H9 (cell line): Measurements from ENCODE around the gene CTNNA1. TPM values are rescaled to one million over a fixed set of nuclear protein-coding genes. Genes with fewer than 3 reads are reported as not detected.

Experiments
- DNase-seq: peaks from one replicate; pipeline ENCODE4 v3.0.0-alpha.2; 2017
- H2AFZ ChIP-seq: one replicate; pipeline ENCODE4 v1.6.1; 2013; ENCODE audit warnings: mild to moderate bottlenecking, low read length, control low read depth, moderate library complexity
- H2AK5ac ChIP-seq: 2 replicates; pipeline ENCODE4 v1.6.1; 2013; ENCODE audit warnings: low read length, control low read depth, mixed read lengths; ENCODE audit not compliant: insufficient read length
- H2BK120ac ChIP-seq: one replicate; pipeline ENCODE4 v1.6.1; 2013; ENCODE audit warnings: low read depth, mild to moderate bottlenecking, low read length, control low read depth, inconsistent platforms; ENCODE audit not compliant: poor library complexity, severe bottlenecking
- H2BK12ac ChIP-seq: 2 replicates; pipeline ENCODE4 v1.6.1; 2013; ENCODE audit warnings: low read length, control low read depth, mixed read lengths, low read depth; ENCODE audit not compliant: insufficient read length
- H2BK15ac ChIP-seq: 2 replicates; pipeline ENCODE4 v1.6.1; 2013; ENCODE audit warnings: low read depth, low read length, control low read depth
- H2BK20ac ChIP-seq: one replicate; pipeline ENCODE4 v1.6.1; 2013; ENCODE audit warnings: low read depth, mild to moderate bottlenecking, low read length, control low read depth, inconsistent platforms; ENCODE audit not compliant: poor library complexity, severe bottlenecking
- H2BK5ac ChIP-seq: 2 replicates; pipeline ENCODE4 v1.6.1; 2013; ENCODE audit warnings: low read length, control low read depth, mixed read lengths; ENCODE audit not compliant: insufficient read length
- H3K14ac ChIP-seq: 2 replicates; pipeline ENCODE4 v1.6.1; 2013; ENCODE audit warnings: low read length, control low read depth; ENCODE audit not compliant: insufficient read depth
- H3K18ac ChIP-seq: 2 replicates; pipeline ENCODE4 v1.6.1; 2013; ENCODE audit warnings: low read depth, mild to moderate bottlenecking, mixed read lengths, low read length, control low read depth; ENCODE audit not compliant: insufficient read length
- H3K23ac ChIP-seq: 2 replicates; pipeline ENCODE4 v1.6.1; 2013; ENCODE audit warnings: low read length, control low read depth, mixed read lengths, low read depth; ENCODE audit not compliant: insufficient read length
- H3K23me2 ChIP-seq: 2 replicates; pipeline ENCODE4 v1.6.1; 2013; ENCODE audit warnings: low read depth, mild to moderate bottlenecking, mixed read lengths, low read length, control low read depth; ENCODE audit not compliant: insufficient read length, poor library complexity, severe bottlenecking
- H3K27ac ChIP-seq: 2 replicates; pipeline ENCODE4 v1.5.1; 2013; ENCODE audit warnings: low read length, control low read depth, mixed read lengths, low read depth; ENCODE audit not compliant: insufficient read length
- H3K27me3 ChIP-seq: 2 replicates; pipeline ENCODE4 v1.6.1; 2013; ENCODE audit warnings: low read length, control low read depth, inconsistent platforms; ENCODE audit not compliant: insufficient read depth
- H3K4ac ChIP-seq: 2 replicates; pipeline ENCODE4 v1.6.1; 2013; ENCODE audit warnings: low read depth, mild to moderate bottlenecking, control low read depth, inconsistent platforms, low read length, moderate library complexity
- H3K4me1 ChIP-seq: 2 replicates; pipeline ENCODE4 v1.6.1; 2013; ENCODE audit warnings: low read length, control low read depth, inconsistent platforms; ENCODE audit not compliant: insufficient read depth
- H3K4me2 ChIP-seq: 2 replicates; pipeline ENCODE4 v1.6.1; 2013; ENCODE audit warnings: low read length, control low read depth, mixed read lengths; ENCODE audit not compliant: insufficient read length, insufficient read depth
- H3K56ac ChIP-seq: 2 replicates; pipeline ENCODE4 v1.6.1; 2013; ENCODE audit warnings: low read depth, mild to moderate bottlenecking, mixed read lengths, low read length, control low read depth; ENCODE audit not compliant: insufficient read length
- H3K79me1 ChIP-seq: 2 replicates; pipeline ENCODE4 v1.6.1; 2013; ENCODE audit warnings: low read depth, mild to moderate bottlenecking, moderate library complexity, low read length, control low read depth, inconsistent platforms; ENCODE audit not compliant: insufficient read depth, poor library complexity, severe bottlenecking
- H3K79me2 ChIP-seq: 2 replicates; pipeline ENCODE4 v1.6.1; 2013; ENCODE audit warnings: low read length, control low read depth, inconsistent platforms; ENCODE audit not compliant: insufficient read depth
- H3K9ac ChIP-seq: 2 replicates; pipeline ENCODE4 v1.6.1; 2013; ENCODE audit warnings: low read length, control low read depth, mixed read lengths; ENCODE audit not compliant: insufficient read length; ENCODE audit errors: extremely low read depth
- H3K9me3 ChIP-seq: one replicate; pipeline ENCODE4 v1.6.1; 2013; ENCODE audit warnings: low read depth, low read length, inconsistent platforms; ENCODE audit not compliant: control insufficient read depth
- H3T11ph ChIP-seq: one replicate; pipeline ENCODE4 v1.6.1; 2013; ENCODE audit warnings: mild to moderate bottlenecking, low read length, control low read depth, inconsistent platforms
- H4K20me1 ChIP-seq: one replicate; pipeline ENCODE4 v1.6.1; 2013; ENCODE audit not compliant: control insufficient read depth, insufficient read length, insufficient read depth
- H4K5ac ChIP-seq: 2 replicates; pipeline ENCODE4 v1.6.1; 2013; ENCODE audit warnings: low read depth, mild to moderate bottlenecking, mixed read lengths, low read length, control low read depth; ENCODE audit not compliant: insufficient read length
- H4K8ac ChIP-seq: replicated peaks from 2 replicates; pipeline ENCODE4 v1.6.1; 2013; ENCODE audit warnings: low read length, control low read depth, mixed read lengths, low read depth; ENCODE audit not compliant: insufficient read length
- H4K91ac ChIP-seq: 2 replicates; pipeline ENCODE4 v1.6.1; 2013; ENCODE audit warnings: low read depth, mild to moderate bottlenecking, moderate library complexity, mixed read lengths, low read length, control low read depth; ENCODE audit not compliant: insufficient read length
- H3K27ac Mint-ChIP-seq, 3 experiments: 2 replicates in 2 of 3; 3 replicates in 1 of 3; pipeline ENCODE4 v1.8.0; 2020 to 2021; ENCODE audit warnings: mixed read lengths in 3 of 3, mild to moderate bottlenecking in 1 of 3, moderate library complexity in 1 of 3
- H3K27me3 Mint-ChIP-seq: 2 replicates; pipeline ENCODE4 v1.8.0; 2021; ENCODE audit warnings: low read depth, mild to moderate bottlenecking, moderate library complexity, mixed read lengths
- H3K36me3 Mint-ChIP-seq, 3 experiments: 2 replicates in 2 of 3; 3 replicates in 1 of 3; pipeline ENCODE4 v1.8.0; 2020 to 2021; ENCODE audit warnings: low read depth in 3 of 3, mixed read lengths in 3 of 3; ENCODE audit not compliant: insufficient read depth in 1 of 3
- H3K4me1 Mint-ChIP-seq, 2 experiments: 2 replicates each; pipeline ENCODE4 v1.8.0; 2020; ENCODE audit warnings: mixed read lengths in 2 of 2
- H3K4me3 Mint-ChIP-seq, 2 experiments: 2 replicates in 1 of 2; 3 replicates in 1 of 2; pipeline ENCODE4 v1.8.0; 2020 to 2021; ENCODE audit warnings: mild to moderate bottlenecking in 2 of 2, mixed read lengths in 2 of 2, moderate library complexity in 1 of 2
- H3K9me3 Mint-ChIP-seq, 2 experiments: 2 replicates in 1 of 2; 3 replicates in 1 of 2; pipeline ENCODE4 v1.8.0; 2020; ENCODE audit warnings: mild to moderate bottlenecking in 2 of 2, mixed read lengths in 2 of 2, moderate library complexity in 1 of 2
- CTCF ChIP-seq: fragments of 200-600 bp; sonication (generic); conservative IDR thresholded peaks from 3 replicates; pipeline ENCODE4 v1.8.0; 2021; ENCODE audit warnings: antibody characterized with exemption, mild to moderate bottlenecking
- total RNA-seq: library from RNA; stranded (reverse); gene quantifications from 2 replicates; pipeline ENCODE4 v1.2.1, GENCODE V29; 2021

Gene CTNNA1
- total RNA-seq, 1 experiment from 2014 or later: 354 TPM

GRCh38 chr5:138884554-138884953 is 131.3 kb downstream of the CTNNA1 start:
- no peak overlapping the region for H3K27ac ChIP-seq
- no peak overlapping the region for H3K23ac ChIP-seq
- H4K5ac ChIP-seq: no peak overlapping the region
- H2AFZ ChIP-seq: no peak overlapping the region
- H3K18ac ChIP-seq: no peak overlapping the region
- H3K4ac ChIP-seq: no peak overlapping the region
- Mint-ChIP-seq H3K4me1 (peaks cover 53 to 55% of the 10 kb centered on the region in 2 experiments), H3K9me3 (peaks cover 3 to 8% of the 10 kb centered on the region in 2 experiments; a peak in 3 of 5 replicates), H3K27ac (peak overlapping the region; percentile 74 to 92 (median 78); a peak in 5 of 7 replicates), H3K27me3 (no peaks in the 10 kb centered on the region; the same call in 1 of the 2 replicates), H3K36me3 (peaks cover 39 to 45% (median 43%) of the 10 kb centered on the region in 3 experiments), H3K4me3 (peak overlapping the region in 1 of 2 experiments; percentile 32; a peak in 1 of 5 replicates)
- no peak overlapping the region for H2BK12ac ChIP-seq
- H2BK15ac ChIP-seq: no peak overlapping the region
- peaks cover 9% of the 10 kb centered on the region for H3K9me3 ChIP-seq
- no peaks in the 10 kb centered on the region for H3K27me3 ChIP-seq
- H3K14ac ChIP-seq: no peak overlapping the region
- H3K79me1 ChIP-seq: peaks cover 1% of the 10 kb centered on the region
- no peak overlapping the region for H3T11ph ChIP-seq
- H2BK120ac ChIP-seq: no peak overlapping the region
- no peak overlapping the region for H3K56ac ChIP-seq
- no peak overlapping the region for H4K91ac ChIP-seq
- no peak overlapping the region for H4K8ac ChIP-seq
- H4K20me1 ChIP-seq: no peaks in the 10 kb centered on the region
- no peak overlapping the region for H3K4me2 ChIP-seq
- no peaks in the 10 kb centered on the region for H3K23me2 ChIP-seq
- no peak overlapping the region for H2BK20ac ChIP-seq
- DNase-seq: no peak
- H3K4me1 ChIP-seq: peaks cover 6% of the 10 kb centered on the region; the same call in 1 of the 2 replicates
- H2BK5ac ChIP-seq: no peak overlapping the region
- H3K79me2 ChIP-seq: peaks cover 3% of the 10 kb centered on the region; the same call in 1 of the 2 replicates
- H3K9ac ChIP-seq: no peak overlapping the region
- no peak for TF ChIP-seq CTCF
- no peak overlapping the region for H2AK5ac ChIP-seq
